GM12878 (cell line): ENCODE results near the gene TNFSF9. TPM values are rescaled to one million over a fixed set of nuclear protein-coding genes. Genes with fewer than 3 reads are reported as not detected.

ENCODE experiments used
- CUX1 ChIP-seq: IDR thresholded peaks from 2 replicates; pipeline ENCODE4 v1.6.1; 2012; ENCODE audit warnings: improper control_type of control experiment, low read depth, low read length; ENCODE audit not compliant: insufficient replicate concordance
- YBX1 ChIP-seq: fragments of 450-650 bp; IDR thresholded peaks from 2 replicates; pipeline ENCODE4 v1.6.1; 2016; ENCODE audit warnings: antibody characterized with exemption
- ZBTB11 ChIP-seq: fragments of 450-650 bp; formaldehyde crosslinking; IDR thresholded peaks from 2 replicates; pipeline ENCODE4 v1.5.0; 2022; ENCODE audit warnings: mild to moderate bottlenecking, missing genetic modification characterization
- polyA plus RNA-seq, 11 experiments: library from polyadenylated mRNA; depleted of rRNA in 4 of 11; unstranded in 6 of 11; stranded (reverse) in 5 of 11; fragments of >200 nt; fragmentation: Nextera tagmentation in 4 of 11; fragmentation: Illumina TruSeq in 1 of 11; extraction: Ambion mirVana in 4 of 11; extraction: Trizol in 1 of 11; gene quantifications; 1 replicate in 1 of 11; 2 replicates in 10 of 11; pipeline versions ENCODE4 v1.2.1 to v1.2.3, GENCODE V29; 2011 to 2016; ENCODE audit warnings: inconsistent platforms in 2 of 11, missing spikeins in 2 of 11, low read depth in 1 of 11
- total RNA-seq, 4 experiments: library from RNA; depleted of rRNA in 3 of 4; stranded (reverse); fragments of >200 nt in 3 of 4; fragmentation: Illumina TruSeq in 1 of 4; extraction: Trizol in 1 of 4; gene quantifications; 2 replicates each; pipeline versions ENCODE4 v1.2.1 to v1.2.3, GENCODE V29; 2013 to 2021

The TNFSF9 gene
- total and polyA plus RNA-seq, 10 of the 15 experiments (the other 5 are each of a cell fraction or from before 2014, with no cell fraction given) = 6.2 to 75.3 (median 22.1) TPM

GRCh38 chr19:6579450-6580178, 48.8 kb downstream of the TNFSF9 start (continued):
- TF ChIP-seq CUX1 = no peak
- TF ChIP-seq ZBTB11 (CRISPR knock-in tag) = peak; percentile 6; the same call in 1 of the 2 replicates
- TF ChIP-seq YBX1 = no peak
